Activated CD8-positive, alpha-beta memory T cell treated with anti-CD3 and anti-CD28 coated beads, Interleukin-2, amount 10 ng/mL, durations not matched to agents 7 days and 5 days (primary cell): ENCODE results near the gene MARCHF9. TPM values are rescaled to one million over a fixed set of nuclear protein-coding genes. Genes with fewer than 3 reads are reported as not detected.
A peak's percentile ranks its signal among the peaks of the same experiment; 100 is the strongest.

Source experiments
- ATAC-seq: fragments of 150-1000 bp; cut with Tn5 transposase; one replicate; pipeline ENCODE4 v1.10.0; 2021; ENCODE audit warnings: moderate library complexity
- CTCF ChIA-PET: fragments of 350-600 bp; sonication (Branson Sonifier 250); formaldehyde crosslinking; loops from one replicate; lab custom pipeline; 2021; ENCODE audit warnings: antibody characterized with exemption; lab: Charles Lee
- DNase-seq: peaks from one replicate; pipeline ENCODE4 v3.0.0-alpha.2; 2020
- H3K27ac Mint-ChIP-seq: one replicate; pipeline ENCODE4 v1.8.0; 2021; ENCODE audit warnings: mild to moderate bottlenecking, mixed read lengths
- H3K27me3 Mint-ChIP-seq: one replicate; pipeline ENCODE4 v1.8.0; 2021; ENCODE audit warnings: mixed read lengths
- H3K36me3 Mint-ChIP-seq: one replicate; pipeline ENCODE4 v1.8.0; 2021; ENCODE audit warnings: mild to moderate bottlenecking, mixed read lengths
- H3K4me1 Mint-ChIP-seq: one replicate; pipeline ENCODE4 v1.8.0; 2021; ENCODE audit warnings: mixed read lengths
- H3K4me3 Mint-ChIP-seq: one replicate; pipeline ENCODE4 v1.8.0; 2021; ENCODE audit warnings: mild to moderate bottlenecking, moderate library complexity, mixed read lengths
- H3K9me3 Mint-ChIP-seq: one replicate; pipeline ENCODE4 v1.8.0; 2022; ENCODE audit warnings: low read depth, mixed read lengths
- total RNA-seq, 2 experiments: library from RNA; stranded (reverse); gene quantifications; one replicate each; pipeline ENCODE4 v1.2.3, GENCODE V29; 2021

The MARCHF9 gene
- total RNA-seq, 2 experiments from 2014 or later, result 21.0 to 24.9 TPM

DNA sequence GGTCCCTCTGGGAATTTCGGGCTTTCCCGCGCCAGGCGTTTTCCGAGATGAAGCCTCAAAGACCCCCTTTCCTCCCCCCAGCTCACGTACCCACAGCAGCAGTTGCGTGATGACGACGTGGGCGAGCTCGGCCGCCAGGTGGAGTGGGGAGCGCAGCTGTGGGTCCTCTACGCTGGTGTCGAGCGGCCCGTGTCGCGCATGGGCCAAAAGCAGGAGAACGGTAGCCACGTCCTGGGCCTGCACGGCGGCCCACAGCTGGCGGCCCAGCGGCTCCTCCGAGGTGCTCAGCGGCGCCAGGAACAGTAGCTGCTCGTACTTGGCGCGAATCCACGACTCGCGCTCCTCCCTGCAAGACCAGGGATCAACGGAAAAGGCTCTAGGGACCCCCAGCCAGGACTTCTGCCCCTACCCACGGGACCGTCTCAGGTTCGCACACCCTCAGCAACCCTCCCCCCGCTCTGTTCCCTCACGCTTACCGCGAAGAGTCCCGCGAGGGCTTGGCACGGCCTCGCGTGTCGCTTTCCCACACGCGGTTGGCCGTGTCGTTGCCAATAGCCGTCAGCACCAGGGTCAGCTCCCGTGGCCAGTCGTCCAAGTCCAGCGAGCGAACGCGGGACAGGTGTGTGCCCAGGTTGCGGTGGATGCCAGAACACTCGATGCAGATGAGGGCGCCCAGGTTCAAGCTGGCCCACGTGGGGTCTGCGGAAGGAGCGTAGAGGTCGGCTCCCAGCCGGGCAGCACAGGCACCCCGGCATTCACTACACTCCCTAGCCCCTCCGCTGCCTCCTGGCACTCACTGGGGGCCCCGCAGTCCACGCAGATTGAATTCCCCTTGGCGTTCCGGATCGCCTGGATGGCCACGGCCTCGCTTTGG, 27.8 kb upstream of the MARCHF9 start:
- H3K27ac Mint-ChIP-seq, result no peak overlapping the region
- H3K27me3 Mint-ChIP-seq, result no peaks in the 10 kb centered on the region
- H3K4me3 Mint-ChIP-seq, result no peak overlapping the region
- peaks cover 47% of the 10 kb centered on the region for H3K36me3 Mint-ChIP-seq
- ATAC-seq (no peak), DNase-seq (peak; percentile 39)
- peaks cover 2% of the 10 kb centered on the region for H3K4me1 Mint-ChIP-seq
- no peaks in the 10 kb centered on the region for H3K9me3 Mint-ChIP-seq
- CTCF ChIA-PET, result interaction anchor here (1.1 kb wide), 1 partner anchor 38 kb away, joined by 3 read pairs; no protein-coding TSS in a partner anchor

DNA sequence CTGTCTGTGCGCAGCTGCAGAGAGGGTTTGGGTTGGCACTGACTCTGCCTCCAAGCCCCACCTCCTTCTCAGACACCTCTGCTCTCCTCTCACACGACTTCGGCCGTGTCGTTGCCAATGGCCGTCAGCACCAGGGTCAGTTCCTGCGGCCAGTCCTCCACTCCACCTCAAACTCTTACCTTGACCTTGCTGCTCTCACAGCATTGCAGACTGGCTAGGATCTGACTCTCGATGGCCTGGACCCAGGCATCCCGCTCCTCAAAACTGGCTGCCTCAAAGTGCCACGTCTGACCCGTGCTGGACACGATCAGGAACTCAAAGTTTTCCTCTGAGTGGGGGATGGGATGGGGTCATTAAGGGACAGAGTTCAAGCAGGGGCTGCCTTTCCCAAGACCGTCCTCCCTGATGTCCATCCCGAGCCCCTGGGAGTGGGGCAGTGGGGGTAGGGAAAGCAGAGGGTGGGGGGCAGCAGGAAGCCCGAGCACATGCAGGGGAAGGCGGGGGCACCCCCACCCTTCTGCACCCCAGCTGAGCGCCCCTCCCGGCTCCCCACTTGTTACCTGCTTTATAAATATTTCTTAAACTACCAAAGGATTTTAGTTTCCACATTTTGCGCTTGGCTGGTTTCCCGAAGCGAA, 27.0 kb upstream of the MARCHF9 start:
- DNase-seq (peak; percentile 31), ATAC-seq (no peak)
- CTCF ChIA-PET, result no interaction called here
- Mint-ChIP-seq H3K27ac (peak overlapping the region; percentile 57), H3K4me3 (no peak overlapping the region), H3K36me3 (peaks cover 49% of the 10 kb centered on the region), H3K4me1 (peaks cover 2% of the 10 kb centered on the region), H3K9me3 (no peaks in the 10 kb centered on the region), H3K27me3 (no peaks in the 10 kb centered on the region)

DNA sequence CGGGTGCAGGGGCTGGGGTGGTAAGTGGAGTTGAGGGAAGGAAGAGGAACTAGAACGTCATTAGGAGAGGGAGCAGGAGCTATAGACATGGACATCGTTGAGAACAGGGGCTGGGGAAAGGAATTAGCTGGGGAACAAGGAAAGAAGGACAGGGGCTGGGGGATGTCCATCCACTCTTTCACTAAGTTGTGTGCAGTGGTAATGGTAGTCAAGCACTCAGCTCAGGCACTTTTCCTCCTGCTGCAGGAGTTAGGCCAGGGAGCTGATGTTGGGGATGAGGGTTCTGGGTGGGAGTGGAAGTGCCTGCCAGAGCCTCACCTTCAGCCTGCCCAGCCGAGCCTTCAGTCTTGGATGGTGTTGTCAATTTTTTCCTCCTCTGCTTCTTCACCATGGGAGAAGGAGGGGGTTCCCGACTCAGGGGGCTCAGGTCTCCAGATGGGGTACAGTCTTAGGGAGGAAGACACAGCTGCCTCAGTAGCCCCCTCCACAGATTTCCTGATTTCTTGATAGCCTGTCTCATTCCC, 25.5 kb upstream of the MARCHF9 start:
- Mint-ChIP-seq H3K4me3 (no peak overlapping the region), H3K4me1 (peaks cover 2% of the 10 kb centered on the region), H3K27me3 (no peaks in the 10 kb centered on the region), H3K9me3 (no peaks in the 10 kb centered on the region), H3K36me3 (peaks cover 57% of the 10 kb centered on the region), H3K27ac (no peak overlapping the region)
- ATAC-seq (no peak), DNase-seq (peak; percentile 37)
- CTCF ChIA-PET, result no interaction called here

DNA sequence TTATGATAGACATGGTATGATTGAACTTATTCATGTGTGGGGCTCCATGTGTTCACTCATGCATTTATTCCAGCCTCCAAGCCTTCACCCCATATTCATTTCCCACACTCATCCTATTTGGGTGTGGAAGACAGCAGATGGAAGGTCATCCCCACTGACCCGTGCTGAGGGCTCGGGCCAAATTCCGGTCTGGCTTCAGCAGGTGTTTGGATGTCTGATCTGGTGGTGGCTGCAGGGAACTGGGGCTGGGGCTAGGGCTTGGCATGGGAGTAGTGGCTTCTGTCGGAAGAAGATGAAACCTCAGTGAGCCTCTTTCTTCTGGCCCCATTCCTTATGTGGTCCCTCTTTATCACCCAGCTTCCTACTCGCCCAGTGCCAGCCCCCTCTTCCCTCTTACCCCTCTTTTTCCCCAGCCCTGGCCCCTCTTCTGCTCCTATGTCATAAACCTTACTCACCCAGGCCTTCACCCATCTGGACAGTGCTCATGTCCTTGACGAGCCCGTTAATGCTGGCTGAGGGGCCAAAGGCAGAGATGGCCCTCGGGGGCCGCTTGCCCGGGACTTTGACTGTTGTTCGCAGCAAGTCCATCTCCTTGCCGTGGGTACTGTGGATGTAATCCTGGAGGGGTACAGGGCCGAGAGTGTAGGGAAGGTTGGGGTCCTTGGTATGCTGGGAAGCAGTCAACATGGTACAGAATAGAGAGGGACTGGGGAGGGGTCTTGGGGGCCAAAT, 24.4 kb upstream of the MARCHF9 start:
- CTCF ChIA-PET, result interaction anchor here (1.4 to 3.1 kb wide), 2 partner anchors 11 to 12 kb away, joined by 3 to 13 read pairs; no protein-coding TSS in a partner anchor

GRCh38 chr12:57731411-57732080, 23.4 kb upstream of the MARCHF9 start:
- H3K27ac Mint-ChIP-seq, result no peak overlapping the region
- CTCF ChIA-PET, result interaction anchor here (0.9 to 3.1 kb wide), 3 partner anchors 9 to 13 kb away, joined by 3 to 13 read pairs (median 3); no protein-coding TSS in a partner anchor
- H3K27me3 Mint-ChIP-seq, result no peaks in the 10 kb centered on the region
- DNase-seq (no peak), ATAC-seq (no peak)
- H3K4me1 Mint-ChIP-seq, result no peaks in the 10 kb centered on the region
- H3K36me3 Mint-ChIP-seq, result peaks cover 58% of the 10 kb centered on the region
- H3K9me3 Mint-ChIP-seq, result no peaks in the 10 kb centered on the region
- no peak overlapping the region for H3K4me3 Mint-ChIP-seq

More for the DNA sequence above, 24.4 kb upstream of the MARCHF9 start:
- H3K27me3 Mint-ChIP-seq, result no peaks in the 10 kb centered on the region
- peaks cover 58% of the 10 kb centered on the region for H3K36me3 Mint-ChIP-seq
- no peaks in the 10 kb centered on the region for H3K4me1 Mint-ChIP-seq
- H3K9me3 Mint-ChIP-seq, result no peaks in the 10 kb centered on the region
- ATAC-seq (no peak), DNase-seq (no peak)
- no peak overlapping the region for H3K4me3 Mint-ChIP-seq
- H3K27ac Mint-ChIP-seq, result no peak overlapping the region

GRCh38 chr12:57732270-57732669, 22.6 kb upstream of the MARCHF9 start:
- CTCF ChIA-PET, result interaction anchor here (0.9 to 3.1 kb wide), 4 partner anchors 9 to 24 kb away, joined by 3 to 13 read pairs (median 3); no protein-coding TSS in a partner anchor
- Mint-ChIP-seq H3K4me1 (no peaks in the 10 kb centered on the region), H3K4me3 (no peak overlapping the region), H3K9me3 (no peaks in the 10 kb centered on the region), H3K27ac (peak overlapping the region; percentile 47), H3K36me3 (peaks cover 57% of the 10 kb centered on the region), H3K27me3 (no peaks in the 10 kb centered on the region)
- no peak for DNase-seq
- ATAC-seq, result no peak

DNA sequence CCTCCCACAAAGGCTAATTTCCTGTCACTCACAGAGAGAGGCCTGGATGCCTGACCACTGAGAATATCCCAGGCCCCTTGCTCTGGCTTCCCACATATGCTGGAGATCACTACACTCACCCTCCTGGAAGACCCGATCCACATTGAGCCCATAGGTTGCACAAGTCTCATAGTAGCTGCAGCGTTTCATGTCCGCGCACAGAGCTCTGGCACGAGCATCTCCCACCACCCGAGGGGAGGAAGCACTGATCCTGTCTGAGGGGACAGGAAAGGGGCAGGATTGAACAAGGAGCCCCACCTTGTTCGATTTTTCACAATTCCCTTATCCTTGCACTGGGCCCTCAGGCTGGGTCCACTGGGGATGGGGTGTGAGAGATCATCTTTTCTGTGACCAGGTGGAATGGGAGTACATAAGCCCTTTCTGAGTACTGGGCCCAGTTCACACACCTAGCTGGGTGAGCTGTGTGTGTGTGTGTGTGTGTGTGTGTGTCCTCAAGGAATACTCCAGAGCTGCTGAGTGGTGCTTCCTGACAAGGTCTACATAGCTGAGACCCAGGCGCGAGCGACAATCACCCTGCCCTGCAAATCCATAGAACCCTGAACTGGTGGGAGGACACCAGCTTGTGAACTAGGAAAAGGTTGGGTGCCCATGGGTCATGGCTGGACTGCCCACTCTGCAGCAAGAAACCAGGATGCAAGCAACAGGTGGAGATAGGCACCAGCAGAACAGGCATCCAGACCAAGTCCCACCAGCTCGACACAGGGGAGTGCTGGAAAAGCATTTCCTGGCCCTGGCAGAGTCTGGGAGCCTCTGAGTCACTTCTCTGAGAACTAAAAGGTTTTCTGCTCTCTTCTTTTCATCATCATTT, 21.9 kb upstream of the MARCHF9 start:
- Mint-ChIP-seq H3K27ac (peak overlapping the region; percentile 7), H3K36me3 (peaks cover 51% of the 10 kb centered on the region), H3K27me3 (no peaks in the 10 kb centered on the region), H3K4me1 (no peaks in the 10 kb centered on the region), H3K4me3 (no peak overlapping the region), H3K9me3 (no peaks in the 10 kb centered on the region)
- DNase-seq (no peak), ATAC-seq (no peak)
- CTCF ChIA-PET, result interaction anchor here (1.3 to 3.1 kb wide), 2 partner anchors 8 to 25 kb away, joined by 3 to 13 read pairs; no protein-coding TSS in a partner anchor

GRCh38 chr12:57733928-57734327, 21.0 kb upstream of the MARCHF9 start:
- CTCF ChIA-PET, result interaction anchor here (3.1 kb wide), 1 partner anchor 7 kb away, joined by 13 read pairs; no protein-coding TSS in a partner anchor
- Mint-ChIP-seq H3K4me3 (no peak overlapping the region), H3K27me3 (no peaks in the 10 kb centered on the region), H3K9me3 (no peaks in the 10 kb centered on the region), H3K4me1 (peaks cover 1% of the 10 kb centered on the region), H3K27ac (no peak overlapping the region), H3K36me3 (peaks cover 45% of the 10 kb centered on the region)
- DNase-seq (no peak), ATAC-seq (no peak)

- Mint-ChIP-seq H3K9me3 (no peaks in the 10 kb centered on the region), H3K4me1 (peaks cover 8% of the 10 kb centered on the region), H3K27ac (peak overlapping the region; percentile 9), H3K36me3 (peaks cover 47% of the 10 kb centered on the region), H3K27me3 (no peaks in the 10 kb centered on the region), H3K4me3 (no peak overlapping the region)
- no peak for ATAC-seq
- CTCF ChIA-PET, result no interaction called here
- DNase-seq, result no peak
Measured at GRCh38 chr12:57734591-57734990, 20.3 kb upstream of the MARCHF9 start.

DNA sequence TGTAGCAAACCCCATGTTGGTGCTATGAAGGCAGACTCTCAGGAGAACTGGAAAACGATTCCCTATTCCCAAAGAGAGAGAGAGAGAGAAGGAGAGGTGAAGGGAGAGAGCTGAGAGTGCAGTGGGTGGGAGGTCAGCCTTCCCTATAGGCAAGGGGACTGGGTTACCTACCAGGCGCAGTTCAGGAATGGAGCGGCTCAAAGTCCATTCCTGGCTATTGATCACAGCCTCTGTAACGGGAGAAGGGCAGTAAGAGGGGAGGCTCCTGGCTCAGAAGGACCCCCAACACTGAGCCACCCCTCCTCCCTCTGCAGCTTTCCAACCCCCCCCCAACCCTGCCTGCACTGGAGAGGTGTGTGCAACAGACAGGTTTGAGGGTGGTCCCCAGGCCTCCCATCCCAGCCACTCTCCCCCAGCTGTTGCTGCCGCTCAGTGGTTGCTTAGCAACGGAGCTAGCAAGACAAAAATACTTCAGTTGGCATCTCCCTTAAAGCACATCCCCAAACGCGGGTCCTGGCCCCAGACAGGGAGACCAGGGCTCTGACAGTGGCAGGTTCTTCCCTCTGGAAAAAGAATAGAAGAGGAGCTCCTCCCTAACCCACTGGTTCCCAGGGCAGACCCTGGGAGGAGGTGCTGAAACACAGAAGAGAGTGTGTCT, 19.6 kb upstream of the MARCHF9 start:
- Mint-ChIP-seq H3K4me3 (no peak overlapping the region), H3K27ac (no peak overlapping the region), H3K4me1 (peaks cover 14% of the 10 kb centered on the region), H3K36me3 (peaks cover 40% of the 10 kb centered on the region), H3K27me3 (no peaks in the 10 kb centered on the region), H3K9me3 (no peaks in the 10 kb centered on the region)
- CTCF ChIA-PET, result interaction anchor here (1.0 kb wide), 1 partner anchor 16 kb away, joined by 3 read pairs; no protein-coding TSS in a partner anchor
- ATAC-seq (no peak), DNase-seq (no peak)

GRCh38 chr12:57735952-57736740, 18.8 kb upstream of the MARCHF9 start:
- no peaks in the 10 kb centered on the region for H3K9me3 Mint-ChIP-seq

More at GRCh38 chr12:57735952-57736740, 18.8 kb upstream of the MARCHF9 start:
- no peak overlapping the region for H3K4me3 Mint-ChIP-seq
- no peaks in the 10 kb centered on the region for H3K27me3 Mint-ChIP-seq
- ATAC-seq (no peak), DNase-seq (no peak)
- peaks cover 21% of the 10 kb centered on the region for H3K4me1 Mint-ChIP-seq
- H3K27ac Mint-ChIP-seq, result peak overlapping the region; percentile 37
- peaks cover 35% of the 10 kb centered on the region for H3K36me3 Mint-ChIP-seq
- CTCF ChIA-PET, result interaction anchor here (1.0 kb wide), 1 partner anchor 17 kb away, joined by 3 read pairs; no protein-coding TSS in a partner anchor
